ENCODE data around the gene COLGALT1.
A peak's percentile ranks its signal among the peaks of the same experiment; 100 is the strongest.

COLGALT1 gene

GRCh38 chr19:17555929-17556813, 722 bp downstream of the COLGALT1 start (continued):
- TF ChIP-seq ZNF639 (tag by site-specific recombination; IDR thresholded peaks at IDR 0.05) = no peak
- TF ChIP-seq, protein P1, sequence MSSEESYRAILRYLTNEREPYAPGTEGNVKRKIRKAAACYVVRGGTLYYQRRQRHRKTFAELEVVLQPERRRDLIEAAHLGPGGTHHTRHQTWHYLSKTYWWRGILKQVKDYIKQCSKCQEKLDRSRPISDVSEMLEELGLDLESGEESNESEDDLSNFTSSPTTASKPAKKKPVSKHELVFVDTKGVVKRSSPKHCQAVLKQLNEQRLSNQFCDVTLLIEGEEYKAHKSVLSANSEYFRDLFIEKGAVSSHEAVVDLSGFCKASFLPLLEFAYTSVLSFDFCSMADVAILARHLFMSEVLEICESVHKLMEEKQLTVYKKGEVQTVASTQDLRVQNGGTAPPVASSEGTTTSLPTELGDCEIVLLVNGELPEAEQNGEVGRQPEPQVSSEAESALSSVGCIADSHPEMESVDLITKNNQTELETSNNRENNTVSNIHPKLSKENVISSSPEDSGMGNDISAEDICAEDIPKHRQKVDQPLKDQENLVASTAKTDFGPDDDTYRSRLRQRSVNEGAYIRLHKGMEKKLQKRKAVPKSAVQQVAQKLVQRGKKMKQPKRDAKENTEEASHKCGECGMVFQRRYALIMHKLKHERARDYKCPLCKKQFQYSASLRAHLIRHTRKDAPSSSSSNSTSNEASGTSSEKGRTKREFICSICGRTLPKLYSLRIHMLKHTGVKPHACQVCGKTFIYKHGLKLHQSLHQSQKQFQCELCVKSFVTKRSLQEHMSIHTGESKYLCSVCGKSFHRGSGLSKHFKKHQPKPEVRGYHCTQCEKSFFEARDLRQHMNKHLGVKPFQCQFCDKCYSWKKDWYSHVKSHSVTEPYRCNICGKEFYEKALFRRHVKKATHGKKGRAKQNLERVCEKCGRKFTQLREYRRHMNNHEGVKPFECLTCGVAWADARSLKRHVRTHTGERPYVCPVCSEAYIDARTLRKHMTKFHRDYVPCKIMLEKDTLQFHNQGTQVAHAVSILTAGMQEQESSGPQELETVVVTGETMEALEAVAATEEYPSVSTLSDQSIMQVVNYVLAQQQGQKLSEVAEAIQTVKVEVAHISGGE (tag by site-specific recombination; conservative IDR thresholded peaks at IDR 0.05; ENCODE audit: low read depth) = no peak
- no peak for TF ChIP-seq ZNF544 (tag by site-specific recombination; IDR thresholded peaks at IDR 0.05)
- TF ChIP-seq ZNF37A (tag by site-specific recombination; IDR thresholded peaks at IDR 0.05) = no peak
- no peak for TF ChIP-seq KLF8 (tag by site-specific recombination; IDR thresholded peaks at IDR 0.05)
- TF ChIP-seq KLF9 (tag by site-specific recombination; IDR thresholded peaks at IDR 0.05; ENCODE audit: low read depth) = peak; percentile 31; the same call in 1 of the 2 replicates
- TF ChIP-seq ZNF677 (tag by site-specific recombination; IDR thresholded peaks at IDR 0.05) = no peak
- TF ChIP-seq PRDM1 (tag by site-specific recombination; IDR thresholded peaks at IDR 0.05) = no peak
- no peak for TF ChIP-seq SALL2 (tag by site-specific recombination; IDR thresholded peaks at IDR 0.05; ENCODE audit: borderline replicate concordance)
- TF ChIP-seq ZNF280D (tag by site-specific recombination; IDR thresholded peaks at IDR 0.05) = no peak
- TF ChIP-seq, protein P2, sequence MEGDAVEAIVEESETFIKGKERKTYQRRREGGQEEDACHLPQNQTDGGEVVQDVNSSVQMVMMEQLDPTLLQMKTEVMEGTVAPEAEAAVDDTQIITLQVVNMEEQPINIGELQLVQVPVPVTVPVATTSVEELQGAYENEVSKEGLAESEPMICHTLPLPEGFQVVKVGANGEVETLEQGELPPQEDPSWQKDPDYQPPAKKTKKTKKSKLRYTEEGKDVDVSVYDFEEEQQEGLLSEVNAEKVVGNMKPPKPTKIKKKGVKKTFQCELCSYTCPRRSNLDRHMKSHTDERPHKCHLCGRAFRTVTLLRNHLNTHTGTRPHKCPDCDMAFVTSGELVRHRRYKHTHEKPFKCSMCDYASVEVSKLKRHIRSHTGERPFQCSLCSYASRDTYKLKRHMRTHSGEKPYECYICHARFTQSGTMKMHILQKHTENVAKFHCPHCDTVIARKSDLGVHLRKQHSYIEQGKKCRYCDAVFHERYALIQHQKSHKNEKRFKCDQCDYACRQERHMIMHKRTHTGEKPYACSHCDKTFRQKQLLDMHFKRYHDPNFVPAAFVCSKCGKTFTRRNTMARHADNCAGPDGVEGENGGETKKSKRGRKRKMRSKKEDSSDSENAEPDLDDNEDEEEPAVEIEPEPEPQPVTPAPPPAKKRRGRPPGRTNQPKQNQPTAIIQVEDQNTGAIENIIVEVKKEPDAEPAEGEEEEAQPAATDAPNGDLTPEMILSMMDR (tag by site-specific recombination; IDR thresholded peaks at IDR 0.05) = peak; percentile 70
- TF ChIP-seq SCRT2 (tag by site-specific recombination; IDR thresholded peaks at IDR 0.05) = no peak
- peak; percentile 72 for TF ChIP-seq ZIC2 (tag by site-specific recombination; IDR thresholded peaks at IDR 0.05)
- TF ChIP-seq ZNF777 (tag by site-specific recombination; IDR thresholded peaks at IDR 0.05; ENCODE audit: borderline replicate concordance) = no peak
- no peak for TF ChIP-seq ZNF473 (tag by site-specific recombination; IDR thresholded peaks at IDR 0.05)
- TF ChIP-seq ZNF561 (tag by site-specific recombination; IDR thresholded peaks at IDR 0.05; ENCODE audit: borderline replicate concordance) = no peak
- no peak for TF ChIP-seq KLF17 (tag by site-specific recombination; IDR thresholded peaks at IDR 0.05)
- TF ChIP-seq ZNF184 (tag by site-specific recombination; IDR thresholded peaks at IDR 0.05) = no peak
- TF ChIP-seq ZEB2 (tag by site-specific recombination; IDR thresholded peaks at IDR 0.05) = no peak; the same call in 1 of the 2 replicates
- no peak for TF ChIP-seq ZNF510 (tag by site-specific recombination; IDR thresholded peaks at IDR 0.05; ENCODE audit: insufficient replicate concordance)
- TF ChIP-seq ZBTB20 (tag by site-specific recombination; IDR thresholded peaks at IDR 0.05) = 0 out of 2 replicates have a peak, but pooled peaks have one; percentile 22
- TF ChIP-seq ZNF404 (tag by site-specific recombination; IDR thresholded peaks at IDR 0.05) = no peak
- no peak for TF ChIP-seq ZNF157 (tag by site-specific recombination; IDR thresholded peaks at IDR 0.05)
- TF ChIP-seq ZNF548 (tag by site-specific recombination; IDR thresholded peaks at IDR 0.05) = no peak
- TF ChIP-seq ZNF501 (tag by site-specific recombination; IDR thresholded peaks at IDR 0.05) = 0 out of 2 replicates have a peak, but pooled peaks have one; percentile 32
- TF ChIP-seq ZNF776 (tag by site-specific recombination; IDR thresholded peaks at IDR 0.05; ENCODE audit: borderline replicate concordance) = no peak
- TF ChIP-seq ZNF394 (tag by site-specific recombination; IDR thresholded peaks at IDR 0.05; ENCODE audit: borderline replicate concordance) = no peak
